ENCODE results near the gene ARMH1.
"Not testable (repeated sequence)": the region's sequence is repeated elsewhere in the genome, so short reads cannot be mapped to it uniquely, and the experiment has no call there.

ARMH1 gene

GRCh38 chr1:44666719-44667118 is 7.8 kb upstream of the ARMH1 start:
- not testable (repeated sequence) for DNase-seq

- peak in 12 of 51 donors; percentile 7 to 44 (median 24) for DNase-seq
Measured at GRCh38 chr1:44670751-44671640, 3.5 kb upstream of the ARMH1 start.

GRCh38 chr1:44672254-44672955 is 2.1 kb upstream of the ARMH1 start:
- peak in 13 of 51 donors; percentile 11 to 64 (median 20) for DNase-seq

- peak in 1 of 51 donors; percentile 7 for DNase-seq
Measured at GRCh38 chr1:44672961-44673674, 1.4 kb upstream of the ARMH1 start.

- DNase-seq: no peak
Measured at GRCh38 chr1:44673675-44674112, 820 bp upstream of the ARMH1 start.

DNA sequence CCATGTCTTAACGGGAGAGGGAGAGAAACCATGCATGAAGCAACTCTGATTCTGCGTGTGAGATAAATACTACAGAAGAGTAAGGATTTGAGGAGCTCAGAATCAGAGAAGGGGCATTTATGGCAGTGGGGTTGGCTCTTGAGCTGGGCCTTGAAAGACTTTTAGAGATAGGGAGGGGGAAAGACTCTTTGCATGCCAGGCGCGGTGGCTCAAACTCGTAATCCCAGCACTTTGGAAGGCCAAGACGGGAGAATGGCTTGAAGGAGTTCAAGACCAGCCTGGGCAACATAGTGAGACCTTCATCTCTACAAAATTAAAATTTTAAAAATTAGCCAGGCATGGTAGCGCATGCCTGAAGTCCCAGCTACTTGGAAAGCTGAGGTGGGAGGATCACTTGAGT is 672 bp downstream of the ARMH1 start:
- DNase-seq: no peak

DNA sequence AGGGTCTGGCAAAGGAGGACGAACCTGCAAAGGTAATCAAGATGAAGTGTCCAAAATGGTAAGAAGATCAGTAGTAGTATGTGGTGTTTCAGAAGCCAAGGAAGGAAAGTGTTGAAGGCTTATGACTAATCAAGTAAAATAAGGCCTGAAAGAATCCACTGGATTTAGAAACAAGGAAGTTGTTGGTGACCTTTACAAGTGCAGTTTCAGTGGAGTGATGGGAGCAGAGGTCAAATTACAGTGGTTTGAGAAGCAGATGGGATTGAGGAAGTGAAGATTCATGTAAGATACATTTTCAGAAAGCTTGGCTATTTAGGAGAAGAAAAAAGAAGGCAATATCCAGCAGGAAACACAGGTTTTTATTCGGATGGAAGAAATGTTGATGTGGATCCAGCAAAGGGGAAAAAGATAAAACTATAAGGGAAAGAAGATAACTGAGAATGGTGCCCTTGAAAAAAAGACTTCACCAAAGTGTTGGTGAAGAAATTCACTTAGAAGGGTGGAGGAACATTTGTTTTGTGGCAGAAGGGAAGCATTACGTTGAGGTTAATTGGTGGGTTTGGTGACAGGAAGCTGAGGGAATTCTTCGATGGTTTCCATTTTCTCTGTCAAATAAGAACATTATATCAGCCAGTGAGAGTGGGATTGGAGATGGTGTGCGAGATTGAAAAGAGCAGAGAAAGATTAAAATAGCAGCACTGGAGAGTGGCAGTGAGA is 2.1 kb downstream of the ARMH1 start:
- no peak for DNase-seq

DNA sequence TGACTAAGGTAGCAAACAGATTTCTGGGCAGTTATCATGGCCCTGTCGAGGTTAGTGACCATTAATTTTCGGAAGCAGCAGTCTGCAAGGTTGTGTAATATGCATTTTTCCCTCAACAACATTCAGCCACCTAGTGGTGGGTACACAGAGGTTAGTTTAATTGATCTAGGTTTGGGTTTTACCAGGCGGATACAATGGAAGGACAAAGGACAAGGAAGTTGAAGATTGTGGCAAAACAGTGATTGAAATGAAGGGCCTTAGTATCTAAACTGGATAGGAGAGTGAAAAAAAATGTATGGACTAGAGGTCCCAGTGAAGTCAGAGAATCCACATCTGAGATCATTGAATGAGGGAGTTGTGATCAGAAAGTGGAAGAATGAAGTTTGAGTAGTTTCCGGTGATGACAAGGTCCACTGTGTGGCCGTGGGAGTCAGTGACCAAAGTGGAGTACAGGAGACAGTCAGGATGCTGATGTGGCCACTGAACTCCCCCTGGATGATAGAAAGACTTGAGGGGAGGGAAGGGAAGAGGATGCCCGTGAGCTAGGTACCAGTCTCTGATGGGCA is 2.8 kb downstream of the ARMH1 start:
- no peak for DNase-seq

DNA sequence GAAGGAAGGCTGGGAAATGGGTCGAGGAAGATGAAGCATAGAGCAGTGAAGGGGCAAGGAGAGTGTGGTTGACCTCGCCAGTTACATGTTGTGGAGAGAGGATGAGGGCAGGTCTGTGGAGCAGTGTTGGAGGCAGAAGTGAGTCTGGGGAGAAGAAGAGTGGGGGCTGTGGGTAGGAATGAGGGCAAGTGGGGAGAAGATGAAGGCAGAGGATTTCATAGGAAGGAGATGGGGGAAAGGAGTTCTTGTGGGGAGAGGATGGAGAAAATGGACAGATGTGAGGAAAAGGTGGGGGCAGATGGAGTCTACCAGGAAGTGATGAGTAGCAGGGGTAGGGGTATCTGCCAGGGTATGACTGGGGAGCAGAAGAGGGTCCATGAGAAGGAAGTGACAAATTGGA is 3.6 kb downstream of the ARMH1 start:
- no peak for DNase-seq

DNA sequence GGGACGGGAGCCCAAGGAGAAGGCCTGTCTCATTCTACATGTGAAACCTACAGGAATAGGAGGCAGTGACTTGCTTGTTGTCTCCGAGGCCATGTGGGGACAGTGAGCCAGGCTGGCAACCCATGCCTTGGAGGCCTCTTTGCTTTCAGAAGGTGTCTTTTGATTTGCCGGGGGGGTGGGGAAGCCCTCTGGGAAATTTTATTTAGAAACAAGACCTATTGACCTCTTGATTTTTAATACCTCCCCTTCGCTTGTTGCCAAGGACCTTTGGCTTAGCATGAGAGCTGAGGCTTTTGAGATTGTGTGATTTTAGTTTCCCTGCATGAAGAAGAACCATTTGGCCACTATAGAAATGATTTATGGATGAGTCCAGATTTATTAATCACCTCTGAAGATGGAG is 4.1 kb downstream of the ARMH1 start:
- DNase-seq: no peak

GRCh38 chr1:44679468-44679867 is 5.0 kb downstream of the ARMH1 start:
- DNase-seq: no peak

- DNase-seq: no peak
Measured at GRCh38 chr1:44681905-44682882, 7.7 kb downstream of the ARMH1 start.

DNA sequence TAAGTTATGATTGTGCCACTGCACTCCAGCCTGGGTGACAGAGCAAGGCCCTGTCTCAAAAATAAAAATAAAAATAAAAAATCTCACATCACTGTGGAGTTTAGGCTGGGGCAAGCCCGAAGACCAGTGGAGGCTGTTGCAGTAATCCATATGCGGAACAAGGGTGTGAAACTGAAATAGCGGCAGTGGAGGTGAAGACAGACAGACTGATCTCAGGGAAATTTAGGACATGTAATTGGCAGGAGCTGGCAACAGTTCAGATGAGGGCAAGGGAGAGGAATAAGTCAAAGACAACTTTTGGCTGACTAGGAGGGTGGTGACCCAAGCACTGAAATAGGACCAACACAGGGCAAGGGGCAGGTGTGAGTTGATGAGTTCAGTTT is 8.4 kb downstream of the ARMH1 start:
- no peak for DNase-seq

- DNase-seq: peak in 1 of 51 donors; percentile 5
Measured at GRCh38 chr1:44684525-44684924, 10.0 kb downstream of the ARMH1 start.

DNA sequence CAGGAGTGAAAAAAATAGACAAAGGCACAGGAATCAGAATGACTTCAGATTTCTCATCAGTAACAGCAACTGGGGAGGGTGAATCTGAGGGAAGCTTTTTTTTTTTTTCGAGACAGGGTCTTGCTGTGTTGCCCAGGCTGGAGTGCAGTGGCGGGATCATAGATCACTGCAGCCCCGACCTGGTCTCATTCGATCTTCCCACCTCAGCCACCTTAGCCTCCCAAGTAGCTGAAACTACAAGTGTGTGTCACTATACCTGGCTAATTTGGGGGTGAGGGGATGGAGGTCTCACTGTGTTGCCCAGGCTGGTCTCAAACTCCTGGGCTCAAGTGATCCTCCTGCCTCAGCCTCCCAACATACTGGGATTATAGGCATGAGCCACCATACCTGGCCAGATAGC is 10.7 kb downstream of the ARMH1 start:
- DNase-seq: no peak

DNA sequence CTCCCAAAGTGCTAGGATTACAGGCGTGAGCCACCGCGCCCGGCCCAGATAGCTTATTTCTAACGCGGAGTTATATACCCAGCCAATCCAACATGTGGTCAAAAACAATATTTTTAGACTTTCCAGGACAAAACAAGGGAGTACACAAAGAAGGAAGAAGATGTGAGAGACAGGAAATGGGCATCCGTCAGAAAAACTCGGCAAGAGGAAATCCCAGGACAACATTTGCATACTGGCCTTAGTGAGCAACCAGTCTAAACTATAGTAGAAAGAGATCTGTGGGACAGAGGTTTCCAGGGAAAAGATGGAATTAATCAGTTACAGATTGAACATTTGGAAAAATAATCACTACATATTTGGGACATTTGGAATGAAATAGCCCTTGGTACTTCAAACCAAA is 11.4 kb downstream of the ARMH1 start:
- DNase-seq: no peak

DNA sequence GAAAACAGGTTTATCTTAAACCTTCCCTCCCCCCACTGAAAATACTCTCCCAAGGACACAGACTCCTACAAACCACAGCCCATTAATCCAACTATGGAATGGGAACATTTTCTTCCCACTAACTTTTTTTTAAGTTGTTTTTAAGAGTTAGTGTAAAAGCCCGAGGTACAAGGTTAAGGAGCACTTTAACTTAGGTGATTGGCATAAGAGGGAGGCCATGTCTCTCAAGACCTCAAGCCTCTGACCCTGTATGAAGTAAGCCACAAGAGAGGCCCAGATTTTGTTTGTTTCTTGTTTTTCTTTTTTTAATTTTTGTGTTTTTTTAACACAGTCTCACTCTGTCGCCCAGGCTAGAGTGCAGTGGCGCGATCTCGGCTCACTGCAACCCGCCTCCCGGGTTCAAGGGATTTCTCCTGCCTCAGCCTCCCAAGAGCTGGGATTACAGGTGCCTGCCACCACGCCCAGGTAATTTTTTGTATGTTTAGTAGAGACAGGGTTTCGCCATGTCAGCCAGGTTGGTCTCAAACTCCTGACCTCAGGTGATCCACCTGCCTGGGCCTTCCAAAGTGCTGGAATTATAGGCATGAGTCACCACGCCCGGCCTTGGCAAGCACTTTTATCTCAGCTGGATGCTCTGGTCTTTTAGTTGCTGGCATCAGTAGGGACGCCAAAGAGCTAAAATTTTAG is 14.4 kb downstream of the ARMH1 start:
- no peak for DNase-seq

- DNase-seq: no peak
Measured at GRCh38 chr1:44689447-44689765, 14.9 kb downstream of the ARMH1 start.

GRCh38 chr1:44693159-44693558 is 18.6 kb downstream of the ARMH1 start:
- DNase-seq: no peak

Measured in hypothalamus (tissue), 51 donors.